IMR-90 (cell line): ENCODE measurements around the gene PCDHGB6. TPM values are rescaled to one million over a fixed set of nuclear protein-coding genes. Genes with fewer than 3 reads are reported as not detected.
A peak's percentile ranks its signal among the peaks of the same experiment; 100 is the strongest.

Experiments
- ATAC-seq: fragments of 200-7000 bp; cut with Tn5 transposase; 2 replicates; pipeline ENCODE4 v1.9.1; 2020; ENCODE audit warnings: low read depth, mild to moderate bottlenecking, moderate library complexity
- BruUV-seq: library from RNA; stranded (reverse); fragments of 400-500 nt; replicated peaks from 2 replicates; lab custom pipeline; 2021; lab: Mats Ljungman, UMichigan
- CTCF ChIA-PET: fragments of 300-600 bp; formaldehyde crosslinking; extraction: SDS; loops from one replicate; lab custom pipeline; 2021; ENCODE audit warnings: antibody characterized with exemption; lab: Yijun Ruan, JAX
- POLR2A ChIA-PET: fragments of 300-600 bp; sonication (Branson Sonifier 250); formaldehyde crosslinking; loops from one replicate; lab custom pipeline; 2022; ENCODE audit warnings: antibody characterized with exemption; ENCODE audit not compliant: unreplicated experiment; lab: Charles Lee
- DNase-seq: peaks from one replicate; pipeline ENCODE4 v3.0.0; 2013
- H2AFZ ChIP-seq: replicated peaks from 2 replicates; pipeline ENCODE3; 2013; ENCODE audit warnings: low read length, mild to moderate bottlenecking; ENCODE audit not compliant: poor library complexity
- H2AK5ac ChIP-seq: 2 replicates; pipeline ENCODE4 v1.6.1; 2013; ENCODE audit warnings: low read depth, low read length, inconsistent platforms
- H2AK9ac ChIP-seq: replicated peaks from 2 replicates; pipeline ENCODE3; 2013; ENCODE audit warnings: mild to moderate bottlenecking, low read depth, low read length, moderate library complexity; ENCODE audit not compliant: poor library complexity
- H2BK120ac ChIP-seq: 2 replicates; pipeline ENCODE4 v1.6.1; 2013; ENCODE audit warnings: low read depth, low read length, inconsistent platforms
- H2BK15ac ChIP-seq: 3 replicates; pipeline ENCODE4 v1.6.1; 2013; ENCODE audit warnings: low read depth, low read length, inconsistent platforms
- H2BK20ac ChIP-seq: 2 replicates; pipeline ENCODE4 v1.6.1; 2013; ENCODE audit warnings: low read depth, mild to moderate bottlenecking, inconsistent platforms, low read length, moderate library complexity
- H2BK5ac ChIP-seq: 2 replicates; pipeline ENCODE4 v1.6.1; 2013; ENCODE audit warnings: mild to moderate bottlenecking, low read depth, low read length, inconsistent platforms; ENCODE audit not compliant: poor library complexity, severe bottlenecking
- H3K14ac ChIP-seq: replicated peaks from 2 replicates; pipeline ENCODE4 v1.6.1; 2013; ENCODE audit warnings: low read depth, low read length, inconsistent platforms
- H3K18ac ChIP-seq: 2 replicates; pipeline ENCODE4 v1.6.1; 2013; ENCODE audit warnings: low read depth, low read length, control low read depth
- H3K23ac ChIP-seq: 2 replicates; pipeline ENCODE4 v1.6.1; 2013; ENCODE audit warnings: low read depth, low read length, inconsistent platforms
- H3K27ac ChIP-seq: 2 replicates; pipeline ENCODE4 v1.5.1; 2013; ENCODE audit warnings: mild to moderate bottlenecking, control low read depth, low read length; ENCODE audit not compliant: insufficient read depth
- H3K27me3 ChIP-seq: 2 replicates; pipeline ENCODE4 v1.6.1; 2013; ENCODE audit warnings: low read length; ENCODE audit not compliant: control insufficient read depth, insufficient read depth
- H3K36me3 ChIP-seq: 2 replicates; pipeline ENCODE4 v1.6.1; 2013; ENCODE audit warnings: low read length, mixed read lengths; ENCODE audit not compliant: control insufficient read depth, insufficient read depth
- H3K4ac ChIP-seq: 2 replicates; pipeline ENCODE4 v1.6.1; 2013; ENCODE audit warnings: low read depth, low read length, inconsistent platforms
- H3K4me1 ChIP-seq: 2 replicates; pipeline ENCODE4 v1.6.1; 2013; ENCODE audit warnings: low read length, mixed read lengths; ENCODE audit not compliant: control insufficient read depth, insufficient read depth
- H3K4me2 ChIP-seq: 2 replicates; pipeline ENCODE4 v1.6.1; 2013; ENCODE audit warnings: low read depth, mild to moderate bottlenecking, control low read depth, low read length, moderate library complexity
- H3K4me3 ChIP-seq: 2 replicates; pipeline ENCODE4 v1.5.1; 2013; ENCODE audit warnings: low read depth, mild to moderate bottlenecking, control low read depth, low read length, moderate library complexity; ENCODE audit not compliant: insufficient read depth
- H3K56ac ChIP-seq: 2 replicates; pipeline ENCODE4 v1.6.1; 2013; ENCODE audit warnings: low read length, inconsistent platforms; ENCODE audit not compliant: insufficient read depth; ENCODE audit errors: extremely low read depth
- H3K79me1 ChIP-seq, 2 experiments: 2 replicates each; pipeline ENCODE4 v1.6.1; 2013; ENCODE audit warnings: low read length in 2 of 2, inconsistent platforms in 1 of 2, low read depth in 1 of 2
- H3K9ac ChIP-seq: 2 replicates; pipeline ENCODE4 v1.6.1; 2013; ENCODE audit warnings: low read depth, low read length, control low read depth
- H3K9me1 ChIP-seq: 2 replicates; pipeline ENCODE4 v1.6.1; 2013; ENCODE audit warnings: low read length, inconsistent platforms; ENCODE audit not compliant: insufficient read depth
- H3K9me3 ChIP-seq: 2 replicates; pipeline ENCODE4 v1.6.1; 2013; ENCODE audit warnings: low read length; ENCODE audit not compliant: control insufficient read depth, insufficient read depth
- H4K20me1 ChIP-seq: 2 replicates; pipeline ENCODE4 v1.6.1; 2013; ENCODE audit warnings: low read length, inconsistent platforms; ENCODE audit not compliant: insufficient read depth
- H4K5ac ChIP-seq: 2 replicates; pipeline ENCODE4 v1.6.1; 2013; ENCODE audit warnings: mild to moderate bottlenecking, low read depth, low read length, control low read depth
- H4K8ac ChIP-seq, 2 experiments: 2 replicates each; pipeline ENCODE4 v1.6.1; 2013; ENCODE audit warnings: low read depth in 2 of 2, low read length in 2 of 2, control low read depth in 1 of 2, inconsistent platforms in 1 of 2
- H4K91ac ChIP-seq: 2 replicates; pipeline ENCODE4 v1.6.1; 2013; ENCODE audit warnings: low read depth, low read length, inconsistent platforms; ENCODE audit not compliant: insufficient read depth
- BHLHE40 ChIP-seq: fragments of 150-350 bp; IDR thresholded peaks from 2 replicates; pipeline ENCODE4 v1.6.1; 2016; ENCODE audit warnings: mild to moderate bottlenecking, low read depth, low read length
- CEBPB ChIP-seq: IDR thresholded peaks from 2 replicates; pipeline ENCODE4 v1.6.1; 2012; ENCODE audit warnings: low read depth, low read length, improper control_type of control experiment
- CHD1 ChIP-seq: IDR thresholded peaks from 2 replicates; pipeline ENCODE4 v1.6.1; 2012; ENCODE audit warnings: low read depth, low read length, improper control_type of control experiment
- CTCF ChIP-seq: conservative IDR thresholded peaks from 2 replicates; pipeline ENCODE4 v1.5.1; 2012; ENCODE audit warnings: mild to moderate bottlenecking, low read depth, low read length, improper control_type of control experiment
- ELK1 ChIP-seq: fragments of 150-350 bp; IDR thresholded peaks from 2 replicates; pipeline ENCODE4 v1.6.1; 2016; ENCODE audit warnings: low read depth, mild to moderate bottlenecking, low read length, moderate library complexity, borderline replicate concordance
- FOS ChIP-seq: fragments of 150-350 bp; IDR thresholded peaks from 2 replicates; pipeline ENCODE4 v1.6.1; 2016; ENCODE audit warnings: low read depth, low read length
- MAFK ChIP-seq: IDR thresholded peaks from 2 replicates; pipeline ENCODE4 v1.6.1; 2012; ENCODE audit warnings: low read depth, low read length, improper control_type of control experiment
- MAZ ChIP-seq: IDR thresholded peaks from 2 replicates; pipeline ENCODE4 v1.6.1; 2012; ENCODE audit warnings: low read depth, mild to moderate bottlenecking, low read length, improper control_type of control experiment, moderate library complexity, borderline replicate concordance
- MXI1 ChIP-seq: IDR thresholded peaks from 2 replicates; pipeline ENCODE4 v1.6.1; 2012; ENCODE audit warnings: low read depth, mild to moderate bottlenecking, low read length, moderate library complexity, borderline replicate concordance
- NFE2L2 ChIP-seq: fragments of 150-350 bp; IDR thresholded peaks from 2 replicates; pipeline ENCODE4 v1.6.1; 2016; ENCODE audit warnings: low read depth, mild to moderate bottlenecking, low read length
- POLR2A ChIP-seq: IDR thresholded peaks from 2 replicates; pipeline ENCODE4 v1.6.1; 2012; ENCODE audit warnings: mild to moderate bottlenecking, low read depth, low read length
- RAD21 ChIP-seq: IDR thresholded peaks from 2 replicates; pipeline ENCODE4 v1.6.1; 2012; ENCODE audit warnings: low read length, improper control_type of control experiment
- RCOR1 ChIP-seq: IDR thresholded peaks from 2 replicates; pipeline ENCODE4 v1.6.1; 2012; ENCODE audit warnings: mild to moderate bottlenecking, low read length, improper control_type of control experiment; ENCODE audit not compliant: insufficient replicate concordance
- RFX5 ChIP-seq: IDR thresholded peaks from 2 replicates; pipeline ENCODE4 v1.8.0; 2012; ENCODE audit warnings: low read depth, mild to moderate bottlenecking, low read length, moderate library complexity
- SMC3 ChIP-seq: fragments of 150-350 bp; IDR thresholded peaks from 2 replicates; pipeline ENCODE4 v1.6.1; 2016; ENCODE audit warnings: low read depth, mild to moderate bottlenecking, antibody characterized with exemption, low read length, moderate library complexity
- USF2 ChIP-seq: fragments of 150-350 bp; IDR thresholded peaks from 2 replicates; pipeline ENCODE4 v1.6.1; 2017; ENCODE audit warnings: mild to moderate bottlenecking, antibody characterized with exemption, low read length, low read depth
- WGBS, 2 experiments: methylation state at CpG; one replicate each; pipeline versions ENCODE4 v1.1.5 to v1.1.7; 2013; ENCODE audit warnings: missing lambda C conversion rate in 2 of 2; ENCODE audit not compliant: insufficient read length in 1 of 2; ENCODE audit errors: extremely low coverage in 2 of 2; 5-methylcytosine and 5-hydroxymethylcytosine counted together
- dilution Hi-C: fragments of 300-500 bp; cut with HindIII; formaldehyde crosslinking; loops from one replicate; pipeline ENCODE4 v1.14.3; 2018; ENCODE audit warnings: low sequenced_read_pairs; ENCODE audit not compliant: unreplicated experiment
- in situ Hi-C: fragments of 300-500 bp; cut with MboI; formaldehyde crosslinking; loops from 3 replicates; pipeline ENCODE4 v1.14.3; 2019; ENCODE audit warnings: low sequenced_read_pairs, inconsistent platforms, mixed read lengths
- intact Hi-C: fragments of 100-400 bp; cut with micrococcal nuclease; formaldehyde crosslinking; loops from 2 replicates; pipeline ENCODE4 v1.10.0; 2022
- polyA plus RNA-seq, 3 experiments: library from polyadenylated mRNA; depleted of rRNA; stranded (reverse); fragments of >200 nt; gene quantifications; 2 replicates each; pipeline ENCODE4 v1.2.3, GENCODE V29; 2012; ENCODE audit warnings: low replicate concordance in 1 of 3
- total RNA-seq: library from RNA; depleted of rRNA; stranded (reverse); fragments of >200 nt; gene quantifications from 2 replicates; pipeline ENCODE4 v1.2.3, GENCODE V29; 2012

PCDHGB6 gene
- total and polyA plus RNA-seq, 2 of the 4 experiments (the other 2 are of a cell fraction), result 1.4 to 2.2 TPM

GRCh38 chr5:141399555-141400258 is 8.1 kb upstream of the PCDHGB6 start:
- intact Hi-C loops (no loop called here), in situ Hi-C loops (no loop called here)
- peak overlapping the region; percentile 42; the same call in 1 of the 2 replicates for H3K4me2 ChIP-seq

More at GRCh38 chr5:141399555-141400258, 8.1 kb upstream of the PCDHGB6 start:
- H4K8ac ChIP-seq, result no peak overlapping the region
- H2BK5ac ChIP-seq, result no peak overlapping the region
- no peak overlapping the region for H4K91ac ChIP-seq
- no peak overlapping the region for H3K27ac ChIP-seq
- peak overlapping the region; percentile 58 for H2AFZ ChIP-seq
- DNase-seq (no peak), ATAC-seq (no peak)
- no peak overlapping the region for H2BK20ac ChIP-seq
- 40% methylated on average over 39 of the region's 61 CpGs; no CpG with 5 or more reads in 1 of the 2 experiments for WGBS, 2 experiments
- ChIA-PET CTCF (no interaction called here), POLR2A (no interaction called here)
- H3K14ac ChIP-seq, result no peak overlapping the region
- H3K79me1 ChIP-seq, result peaks cover 13 to 22% of the 10 kb centered on the region in 2 experiments
- H2AK5ac ChIP-seq, result no peak overlapping the region
- H3K23ac ChIP-seq, result no peak overlapping the region
- peaks cover 46% of the 10 kb centered on the region for H3K9me3 ChIP-seq
- no peak overlapping the region for H3K4ac ChIP-seq
- no peak overlapping the region for H3K56ac ChIP-seq
- no peak overlapping the region for H3K9ac ChIP-seq
- no TSS peak for BruUV-seq
- H3K27me3 ChIP-seq, result no peaks in the 10 kb centered on the region
- no peaks in the 10 kb centered on the region for H3K4me1 ChIP-seq
- no peak overlapping the region for H4K5ac ChIP-seq
- peak overlapping the region; percentile 26 for H2AK9ac ChIP-seq
- no peak for TF ChIP-seq MXI1
- TF ChIP-seq CTCF, result no peak
- no peak for TF ChIP-seq RCOR1
- no peak for TF ChIP-seq BHLHE40
- no peak for TF ChIP-seq USF2
- no peak for TF ChIP-seq CEBPB
- no peak for TF ChIP-seq SMC3
- no peak for TF ChIP-seq MAFK
- TF ChIP-seq NFE2L2, result no peak
- TF ChIP-seq RAD21, result no peak
- TF ChIP-seq RFX5, result no peak
- no peak for TF ChIP-seq FOS
- no peak for TF ChIP-seq ELK1
- no peak for TF ChIP-seq POLR2A
- TF ChIP-seq MAZ, result no peak
- no peak for TF ChIP-seq CHD1
- no peaks in the 10 kb centered on the region for H3K9me1 ChIP-seq
- H3K18ac ChIP-seq, result no peak overlapping the region
- H3K36me3 ChIP-seq, result peaks cover 18% of the 10 kb centered on the region
- dilution Hi-C loops, result no loop called here
- H2BK15ac ChIP-seq, result no peak overlapping the region
- H3K4me3 ChIP-seq, result peak overlapping the region; percentile 13; the same call in 1 of the 2 replicates
- no peaks in the 10 kb centered on the region for H4K20me1 ChIP-seq
- H2BK120ac ChIP-seq, result no peak overlapping the region
